ENCODE data around the gene GIPR. TPM values are rescaled to one million over a fixed set of nuclear protein-coding genes. Genes with fewer than 3 reads are reported as not detected.

Gene GIPR
- total and polyA plus RNA-seq, 3 donors from 2014 or later, result 0.16 to 0.74 (median 0.50) TPM

GRCh38 chr19:45643024-45643926, 24.7 kb upstream of the GIPR start:
- H3K9me3 ChIP-seq, result no peaks in the 10 kb centered on the region
- DNase-seq, result peak; percentile 92
- H3K27ac ChIP-seq, result no peak overlapping the region
- no peaks in the 10 kb centered on the region for H3K27me3 ChIP-seq
- no peak overlapping the region for H3K4me3 ChIP-seq
- intact Hi-C loops (cut with DNase I; ENCODE audit: low total_unique reads), result loop anchor here (10.0 kb wide), 1 partner anchor 118 kb away; no protein-coding TSS in a partner anchor
- WGBS, 2 donors, result 3 to 13% methylated on average over 19 to 39 of the region's 39 CpGs
- peaks cover 29% of the 10 kb centered on the region for H3K4me1 ChIP-seq
- TF ChIP-seq CTCF (IDR thresholded peaks at IDR 0.05) (peak; percentile 94 to 98 (median 95)), POLR2A (IDR thresholded peaks at IDR 0.05) (no peak)
- no peaks in the 10 kb centered on the region for H3K36me3 ChIP-seq (ENCODE audit: low read depth, missing control alignments)

- intact Hi-C loops (cut with DNase I; ENCODE audit: low total_unique reads), result loop anchor here (10.0 kb wide), 1 partner anchor 119 kb away; no protein-coding TSS in a partner anchor
- no peak overlapping the region for H3K27ac ChIP-seq
- no peaks in the 10 kb centered on the region for H3K9me3 ChIP-seq
- H3K4me3 ChIP-seq, result no peak overlapping the region
- H3K4me1 ChIP-seq, result peaks cover 22% of the 10 kb centered on the region
- DNase-seq, result no peak
- no peaks in the 10 kb centered on the region for H3K27me3 ChIP-seq
- H3K36me3 ChIP-seq (ENCODE audit: low read depth, missing control alignments), result no peaks in the 10 kb centered on the region
- TF ChIP-seq CTCF (IDR thresholded peaks at IDR 0.05), result no peak
- no peak for TF ChIP-seq POLR2A (IDR thresholded peaks at IDR 0.05)
- WGBS, 2 donors, result 46% methylated on average over 10 to 14 of the region's 14 CpGs
Measured at GRCh38 chr19:45643927-45644771, 23.9 kb upstream of the GIPR start.

GRCh38 chr19:45645068-45645630, 22.9 kb upstream of the GIPR start:
- DNase-seq, result no peak
- H3K27ac ChIP-seq, result no peak overlapping the region
- no peaks in the 10 kb centered on the region for H3K27me3 ChIP-seq
- intact Hi-C loops (cut with DNase I; ENCODE audit: low total_unique reads), result loop anchor here (10.0 kb wide), 1 partner anchor 120 kb away; no protein-coding TSS in a partner anchor
- H3K36me3 ChIP-seq (ENCODE audit: low read depth, missing control alignments), result no peaks in the 10 kb centered on the region
- H3K9me3 ChIP-seq, result no peaks in the 10 kb centered on the region
- 14 to 21% methylated on average over 8 to 27 of the region's 35 CpGs for WGBS, 2 donors
- H3K4me1 ChIP-seq, result peaks cover 22% of the 10 kb centered on the region
- H3K4me3 ChIP-seq, result peak overlapping the region; percentile 4 to 42
- no peak for TF ChIP-seq POLR2A (IDR thresholded peaks at IDR 0.05)
- TF ChIP-seq CTCF (IDR thresholded peaks at IDR 0.05), result no peak

- no peaks in the 10 kb centered on the region for H3K9me3 ChIP-seq
Measured at GRCh38 chr19:45645631-45646344, 22.2 kb upstream of the GIPR start.

More at GRCh38 chr19:45645631-45646344, 22.2 kb upstream of the GIPR start:
- 2% methylated on average over 22 to 27 of the region's 27 CpGs for WGBS, 2 donors
- Histone ChIP-seq H3K36me3 (ENCODE audit: low read depth, missing control alignments) (no peaks in the 10 kb centered on the region), H3K27me3 (no peaks in the 10 kb centered on the region), H3K4me3 (peak overlapping the region; percentile 4 to 42), H3K27ac (no peak overlapping the region), H3K4me1 (peaks cover 22% of the 10 kb centered on the region)
- peak; percentile 82 for DNase-seq
- intact Hi-C loops (cut with DNase I; ENCODE audit: low total_unique reads), result loop anchor here (10.0 kb wide), 1 partner anchor 121 kb away; no protein-coding TSS in a partner anchor
- no peak for TF ChIP-seq CTCF (IDR thresholded peaks at IDR 0.05)
- TF ChIP-seq POLR2A (IDR thresholded peaks at IDR 0.05), result no peak
